ENCODE data around the gene PRSS8. TPM values are rescaled to one million over a fixed set of nuclear protein-coding genes. Genes with fewer than 3 reads are reported as not detected.
"Not testable (repeated sequence)": the region's sequence is repeated elsewhere in the genome, so short reads cannot be mapped to it uniquely, and the experiment has no call there.

Gene PRSS8
- total RNA-seq, 1 donor from 2014 or later = 103 TPM

GRCh38 chr16:31142109-31143010, 6.8 kb upstream of the PRSS8 start:
- ATAC-seq (peak; percentile 94), DNase-seq (peak; percentile 100)
- Histone ChIP-seq H3K27me3 (no peaks in the 10 kb centered on the region), H3K36me3 (no peaks in the 10 kb centered on the region), H3K4me1 (peaks cover 18% of the 10 kb centered on the region), H3K27ac (peak overlapping the region; percentile 82), H3K9me3 (no peaks in the 10 kb centered on the region), H3K4me3 (peak overlapping the region; percentile 56)
- TF ChIP-seq CTCF (IDR thresholded peaks at IDR 0.05) = peak; percentile 90
- intact Hi-C loops (cut with DNase I) = no loop called here

- no peaks in the 10 kb centered on the region for H3K36me3 ChIP-seq
- DNase-seq (peak; percentile 70), ATAC-seq (no peak)
- no peaks in the 10 kb centered on the region for H3K27me3 ChIP-seq
- H3K9me3 ChIP-seq = no peaks in the 10 kb centered on the region
- H3K4me1 ChIP-seq = peaks cover 18% of the 10 kb centered on the region
- TF ChIP-seq CTCF (IDR thresholded peaks at IDR 0.05) = no peak
- peak overlapping the region; percentile 37 for H3K4me3 ChIP-seq
- peak overlapping the region; percentile 80 for H3K27ac ChIP-seq
- intact Hi-C loops (cut with DNase I) = no loop called here
Observed at GRCh38 chr16:31141489-31142108, 6.1 kb upstream of the PRSS8 start.

GRCh38 chr16:31141071-31141469, 5.5 kb upstream of the PRSS8 start:
- H3K4me3 ChIP-seq; ATAC-seq; DNase-seq; H3K9me3 ChIP-seq; H3K36me3 ChIP-seq; H3K27me3 ChIP-seq; intact Hi-C loops (cut with DNase I): not testable (repeated sequence)
- H3K4me1 ChIP-seq = peaks cover 18% of the 10 kb centered on the region
- peak overlapping the region; percentile 80 for H3K27ac ChIP-seq

- intact Hi-C loops (cut with DNase I) = no loop called here
- peak; percentile 56 for ATAC-seq
Observed at GRCh38 chr16:31138621-31139578, 3.4 kb upstream of the PRSS8 start.

GRCh38 chr16:31136822-31137499, 1.4 kb upstream of the PRSS8 start:
- not testable (repeated sequence) for ATAC-seq

More at GRCh38 chr16:31138621-31139578, 3.4 kb upstream of the PRSS8 start:
- H3K36me3 ChIP-seq = no peaks in the 10 kb centered on the region
- DNase-seq = peak; percentile 92
- no peaks in the 10 kb centered on the region for H3K27me3 ChIP-seq
- peaks cover 24% of the 10 kb centered on the region for H3K4me1 ChIP-seq
- no peaks in the 10 kb centered on the region for H3K9me3 ChIP-seq
- peak overlapping the region; percentile 25 for H3K4me3 ChIP-seq
- no peak for TF ChIP-seq CTCF (IDR thresholded peaks at IDR 0.05)
- peak overlapping the region; percentile 70 for H3K27ac ChIP-seq

GRCh38 chr16:31136287-31136662, 748 bp upstream of the PRSS8 start:
- H3K36me3 ChIP-seq = peaks cover 8% of the 10 kb centered on the region
- ATAC-seq (no peak), DNase-seq (no peak)
- no peaks in the 10 kb centered on the region for H3K9me3 ChIP-seq
- H3K27me3 ChIP-seq = no peaks in the 10 kb centered on the region
- intact Hi-C loops (cut with DNase I) = no loop called here
- peaks cover 20% of the 10 kb centered on the region for H3K4me1 ChIP-seq
- no peak for TF ChIP-seq CTCF (IDR thresholded peaks at IDR 0.05)
- no peak overlapping the region for H3K4me3 ChIP-seq
- H3K27ac ChIP-seq = no peak overlapping the region

More at GRCh38 chr16:31136822-31137499, 1.4 kb upstream of the PRSS8 start:
- H3K27me3 ChIP-seq; H3K9me3 ChIP-seq; intact Hi-C loops (cut with DNase I); H3K4me3 ChIP-seq; H3K27ac ChIP-seq; DNase-seq; H3K36me3 ChIP-seq: not testable (repeated sequence)
- peaks cover 26% of the 10 kb centered on the region for H3K4me1 ChIP-seq
